ENCODE results near the gene MTM1. TPM values are rescaled to one million over a fixed set of nuclear protein-coding genes. Genes with fewer than 3 reads are reported as not detected.

The MTM1 gene
- polyA plus RNA-seq, 10 donors = 3.7 to 6.9 (median 5.1) TPM

DNA sequence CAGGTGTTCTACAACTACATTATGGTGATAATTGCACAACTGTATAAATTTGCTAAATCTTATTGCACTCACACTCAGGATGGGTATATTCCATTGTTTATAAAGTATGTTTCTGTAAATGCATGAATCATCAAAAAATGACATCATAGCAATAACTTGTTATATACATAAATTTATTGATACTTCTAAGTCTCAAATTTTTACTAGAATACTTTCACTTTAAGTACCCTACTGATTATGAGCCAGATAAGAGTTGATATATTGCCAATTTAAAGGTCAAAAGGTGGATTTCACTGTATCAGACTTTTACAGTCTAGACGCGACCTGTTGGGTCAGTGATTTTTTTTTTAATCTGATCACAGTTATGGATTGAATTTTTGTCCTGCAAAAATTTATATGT lies 87.4 kb downstream of the MTM1 start:
- no peak for DNase-seq

DNA sequence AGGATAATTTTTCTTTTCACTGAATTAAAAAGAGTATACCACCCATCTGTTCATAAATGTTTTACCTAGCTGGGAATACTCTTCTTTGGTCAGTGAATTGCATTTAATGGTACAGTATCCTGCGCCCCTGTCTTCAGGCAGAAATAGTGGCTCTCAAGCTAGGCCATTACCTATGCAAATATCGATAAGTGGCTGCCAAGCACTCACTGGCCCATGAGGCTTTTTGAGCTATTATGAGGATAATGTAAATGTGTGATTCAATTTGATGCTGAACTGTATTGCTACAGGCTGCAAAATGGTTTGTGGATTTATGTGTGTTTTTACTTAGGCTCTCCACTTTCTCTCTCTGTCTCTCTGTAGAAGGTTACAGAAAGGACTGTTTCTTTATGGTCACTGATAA lies 94.7 kb downstream of the MTM1 start:
- DNase-seq = no peak

DNA sequence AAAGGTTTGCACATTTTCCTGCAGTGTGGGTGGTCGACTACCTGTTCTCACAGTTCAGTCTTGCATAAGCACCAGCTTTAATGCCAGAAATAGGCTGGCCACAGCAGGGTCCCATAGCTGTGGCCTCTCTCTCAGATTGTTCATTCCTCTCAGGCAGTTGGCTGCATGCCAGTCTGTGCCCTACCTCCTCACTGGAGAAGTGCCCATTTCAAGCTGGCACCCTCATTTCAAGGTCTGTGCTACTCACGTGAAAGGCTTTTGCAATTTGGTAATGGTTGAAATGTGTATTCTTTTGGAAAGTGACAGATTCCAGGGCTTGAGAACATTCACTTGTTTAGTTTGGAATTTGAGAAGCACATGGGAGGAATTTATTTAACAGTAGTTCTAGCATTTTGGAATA lies 95.9 kb downstream of the MTM1 start:
- peak in 2 of 3 donors; percentile 4 to 5 for DNase-seq

DNA sequence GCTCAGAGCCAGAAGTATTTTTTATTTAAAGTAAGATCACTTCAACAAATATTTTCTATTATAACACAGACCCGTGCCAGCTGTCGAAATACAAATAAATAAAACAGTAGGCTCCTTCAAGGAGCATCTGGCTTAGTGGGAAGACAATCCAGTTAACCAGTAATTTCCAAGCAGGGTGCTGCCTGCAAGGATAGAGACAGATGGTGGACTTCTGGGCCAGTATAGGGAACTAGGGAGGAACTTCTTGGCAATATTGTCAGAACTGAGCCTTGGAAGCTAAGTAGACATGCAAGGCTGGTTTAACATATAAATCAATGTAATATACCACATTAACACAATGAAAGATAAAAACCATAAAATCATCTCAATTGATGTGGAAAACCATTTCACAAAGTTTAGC lies 107.8 kb downstream of the MTM1 start:
- DNase-seq = no peak

DNA sequence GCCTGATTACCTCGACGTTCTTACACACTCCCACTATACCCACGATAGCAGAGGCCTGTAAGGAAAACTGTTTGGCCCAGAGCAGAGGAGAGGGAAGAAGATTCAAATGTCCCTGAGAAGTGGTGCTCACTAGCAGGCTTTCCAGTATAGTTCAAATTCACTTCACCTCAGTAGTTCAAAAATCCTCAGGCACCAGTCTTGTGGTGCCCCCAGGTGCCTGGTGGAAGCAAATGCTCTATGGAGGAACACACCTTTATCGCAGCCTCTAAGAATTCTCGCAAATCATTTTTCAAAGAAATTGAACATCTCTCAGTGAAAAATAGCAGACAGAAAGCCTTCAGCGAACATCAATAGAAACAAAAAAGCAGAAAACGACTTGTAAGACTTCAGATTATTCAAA lies 112.6 kb downstream of the MTM1 start:
- no peak for DNase-seq

DNA sequence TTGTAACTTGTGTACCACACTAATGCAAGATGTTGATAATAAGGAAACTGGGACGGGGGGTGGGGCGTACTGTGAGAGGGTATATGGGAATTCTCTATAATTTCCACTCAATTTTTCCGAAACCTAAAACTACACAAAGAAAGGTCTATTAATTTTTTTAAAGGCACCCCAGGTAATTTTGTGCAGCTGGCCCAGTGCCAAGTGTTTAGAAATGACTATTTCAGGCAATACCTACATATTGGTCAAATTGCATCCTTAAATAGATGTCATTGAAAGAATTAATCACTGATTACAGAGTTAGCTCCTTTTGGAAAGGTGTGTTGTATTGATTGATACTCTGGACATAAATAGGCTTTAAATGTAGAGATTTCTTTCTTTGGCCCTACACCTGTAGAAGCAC lies 114.7 kb downstream of the MTM1 start:
- DNase-seq = no peak

DNA sequence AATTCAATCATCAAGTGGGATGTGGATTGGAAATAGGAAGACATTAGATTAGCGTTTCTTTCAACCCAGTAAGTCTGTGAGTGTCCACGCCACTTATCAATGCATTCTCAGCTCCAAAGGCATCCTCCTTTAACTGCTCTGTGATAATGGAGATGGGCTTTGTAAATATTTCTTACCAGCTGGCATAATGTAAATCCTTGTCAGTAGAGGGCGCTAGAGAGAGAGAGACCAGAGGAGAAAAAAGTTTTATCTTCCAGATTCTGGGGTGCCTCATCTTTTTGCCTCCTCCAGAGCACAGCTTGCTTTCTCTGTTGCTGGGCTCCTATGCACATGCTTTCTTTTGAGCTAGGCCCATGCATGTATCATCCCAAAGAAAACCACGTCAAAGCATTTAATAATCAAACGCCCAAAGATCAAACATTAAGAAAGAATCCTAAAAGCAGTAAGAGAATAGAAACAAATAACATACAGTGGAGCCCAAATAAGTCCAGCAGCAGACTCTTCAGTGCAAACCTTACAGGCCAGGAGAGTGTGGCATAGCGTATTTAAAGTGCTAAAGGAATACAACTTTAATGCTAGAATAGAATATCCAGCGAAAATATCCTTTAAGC lies 115.2 kb downstream of the MTM1 start:
- DNase-seq = no peak

DNA sequence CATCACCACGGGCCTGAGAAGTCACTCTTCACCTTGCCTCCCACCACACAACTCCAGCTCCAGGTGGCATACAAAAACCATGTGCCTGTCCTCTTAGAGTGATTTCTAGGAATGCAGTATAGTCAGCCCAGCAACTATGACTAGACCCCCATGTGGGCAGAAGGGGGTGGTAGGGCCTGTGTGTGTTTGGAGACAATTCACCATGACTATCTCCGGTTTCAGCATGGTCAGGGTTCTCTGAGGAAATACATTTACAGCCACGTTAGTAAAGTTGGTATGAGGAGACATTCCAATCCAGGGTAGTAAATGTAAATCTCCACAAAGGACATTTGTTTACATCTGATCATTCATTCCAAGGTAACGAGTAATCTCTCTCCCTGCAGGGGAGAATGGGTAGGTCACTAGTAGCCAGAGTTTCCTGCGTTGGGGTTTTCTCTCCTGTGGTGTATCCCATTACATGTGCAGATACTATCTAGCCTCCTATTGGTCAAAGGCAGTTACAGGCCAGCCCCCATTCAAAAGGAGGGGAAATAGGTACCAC lies 120.6 kb downstream of the MTM1 start:
- DNase-seq = peak in 1 of 3 donors; percentile 86

DNA sequence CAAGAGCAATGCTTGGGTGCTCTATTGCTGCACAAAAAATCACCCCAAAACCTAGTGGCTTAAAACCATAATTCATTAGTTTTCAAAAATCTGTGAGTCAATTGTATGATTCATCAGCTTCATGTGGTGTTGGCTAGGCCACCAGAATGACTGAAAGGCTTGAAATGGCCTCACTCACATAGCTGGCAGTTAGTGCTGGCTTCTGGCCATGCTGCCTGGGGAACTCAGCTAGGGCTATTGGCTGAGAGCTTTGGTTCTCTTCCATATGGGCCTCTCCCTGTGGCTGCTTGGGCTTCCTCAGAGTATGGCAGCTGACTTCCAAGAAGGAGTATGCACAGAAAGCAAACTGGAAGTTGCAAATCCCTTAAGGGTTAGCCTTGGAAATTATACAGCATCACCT lies 121.7 kb downstream of the MTM1 start:
- DNase-seq = peak in 1 of 3 donors; percentile 83

DNA sequence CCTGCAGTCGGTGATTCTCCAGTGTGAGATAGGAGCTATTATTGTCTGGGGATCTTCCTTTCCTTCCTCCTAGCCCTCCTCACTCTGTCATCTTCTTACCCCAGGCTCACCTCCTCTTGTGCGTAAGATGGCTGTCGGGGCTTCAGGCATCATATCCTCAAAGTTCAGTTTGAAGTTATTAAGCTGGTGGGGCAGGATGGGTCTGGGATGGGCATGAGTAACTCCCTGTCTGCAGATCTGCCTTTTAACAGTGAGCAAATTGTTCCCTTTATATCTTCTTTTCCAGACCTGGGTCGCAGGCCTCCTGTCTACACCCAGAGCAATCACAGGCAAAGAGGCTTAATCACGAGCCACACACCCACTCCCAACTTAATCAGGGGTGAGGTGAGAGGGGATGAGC lies 123.9 kb downstream of the MTM1 start:
- no peak for DNase-seq

DNA sequence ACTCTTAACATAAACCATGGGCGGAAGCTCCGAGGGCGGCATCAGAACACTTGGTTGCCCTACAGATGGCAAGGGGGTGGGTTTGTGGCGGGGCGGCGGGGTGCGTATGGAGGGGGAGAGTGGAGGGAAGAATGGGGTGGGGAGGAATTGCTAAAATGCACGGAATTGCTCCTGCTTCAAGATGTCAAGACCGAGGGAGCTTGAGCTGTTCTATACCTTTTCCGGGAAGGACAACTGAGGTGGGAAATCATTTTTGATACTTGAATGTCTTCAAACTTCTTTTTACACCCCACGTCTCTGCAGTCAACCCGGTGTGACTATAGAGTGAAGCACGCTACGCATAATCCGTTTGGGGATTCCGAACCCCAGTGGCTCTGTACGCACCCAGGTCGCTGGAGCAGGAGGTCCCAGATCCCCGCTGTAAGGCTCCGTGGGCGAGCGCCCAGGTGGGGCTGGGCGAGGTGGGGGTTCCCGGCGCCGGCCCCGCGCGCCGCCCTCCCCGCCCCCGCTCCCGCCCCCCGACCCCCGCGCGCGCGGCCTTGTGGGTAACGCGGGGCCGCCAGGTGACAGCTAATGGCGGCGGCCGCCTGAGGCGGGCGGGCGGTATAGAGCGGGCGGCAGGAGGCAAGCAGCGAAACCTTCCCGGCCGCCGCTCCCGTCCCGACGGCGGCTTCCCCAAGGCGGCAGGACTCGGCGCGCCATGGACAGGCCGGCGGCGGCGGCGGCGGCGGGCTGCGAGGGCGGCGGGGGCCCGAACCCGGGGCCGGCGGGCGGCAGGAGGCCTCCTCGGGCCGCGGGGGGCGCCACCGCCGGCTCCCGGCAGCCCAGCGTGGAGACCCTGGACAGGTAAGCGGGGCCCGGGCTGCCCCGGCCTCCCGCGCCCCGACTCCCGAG lies 124.7 kb downstream of the MTM1 start, which contains the start of gene MTMR1:
Gene MTMR1 (plus strand): TSS at position 566 of the 894 bp plus-strand sequence. CDS start 135 bp downstream, at position 701.
- peak in 2 of 3 donors; percentile 20 to 48 for DNase-seq

DNA sequence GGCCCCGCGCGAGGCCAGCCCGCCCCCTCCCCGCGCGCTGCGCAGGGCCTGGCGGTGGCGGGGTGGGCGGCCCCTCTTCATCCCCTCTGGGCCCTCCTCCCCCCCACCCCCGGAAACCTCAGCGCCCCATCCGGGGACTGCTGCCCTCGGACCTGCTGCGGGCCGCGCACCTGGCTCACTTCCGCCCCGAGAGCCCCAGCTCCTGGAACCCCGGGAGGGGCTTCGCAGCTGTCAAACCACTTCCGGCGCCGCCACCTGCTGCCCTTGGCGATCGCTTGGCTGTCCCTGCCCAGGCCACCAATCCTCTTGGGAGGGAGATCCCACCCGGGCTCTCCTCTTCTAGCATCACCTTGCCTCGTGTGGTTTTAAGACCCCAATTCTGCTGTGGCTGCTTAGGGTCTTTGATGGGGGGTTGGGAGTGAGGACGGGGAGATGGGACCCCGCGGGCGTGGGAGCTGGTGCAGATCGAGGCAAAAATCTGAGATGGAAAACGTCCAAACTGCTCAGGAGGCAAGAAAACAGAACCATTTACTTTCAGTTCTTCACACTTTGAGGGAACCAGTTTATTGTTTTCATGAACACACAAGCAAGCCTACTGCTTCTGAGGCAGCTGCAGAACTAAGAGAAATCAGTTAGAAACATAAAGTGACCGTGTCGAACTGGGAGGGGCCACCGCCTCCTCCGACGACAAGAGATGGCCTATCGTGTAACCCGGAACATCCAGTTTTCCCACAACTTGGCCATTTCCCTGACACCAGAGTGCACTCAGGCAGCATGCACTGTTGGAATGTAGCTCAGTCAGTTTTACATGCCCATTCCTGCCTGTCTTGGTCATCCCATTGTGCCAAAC lies 125.5 kb downstream of the MTM1 start:
- DNase-seq = peak; percentile 27 to 67 (median 47)

DNA sequence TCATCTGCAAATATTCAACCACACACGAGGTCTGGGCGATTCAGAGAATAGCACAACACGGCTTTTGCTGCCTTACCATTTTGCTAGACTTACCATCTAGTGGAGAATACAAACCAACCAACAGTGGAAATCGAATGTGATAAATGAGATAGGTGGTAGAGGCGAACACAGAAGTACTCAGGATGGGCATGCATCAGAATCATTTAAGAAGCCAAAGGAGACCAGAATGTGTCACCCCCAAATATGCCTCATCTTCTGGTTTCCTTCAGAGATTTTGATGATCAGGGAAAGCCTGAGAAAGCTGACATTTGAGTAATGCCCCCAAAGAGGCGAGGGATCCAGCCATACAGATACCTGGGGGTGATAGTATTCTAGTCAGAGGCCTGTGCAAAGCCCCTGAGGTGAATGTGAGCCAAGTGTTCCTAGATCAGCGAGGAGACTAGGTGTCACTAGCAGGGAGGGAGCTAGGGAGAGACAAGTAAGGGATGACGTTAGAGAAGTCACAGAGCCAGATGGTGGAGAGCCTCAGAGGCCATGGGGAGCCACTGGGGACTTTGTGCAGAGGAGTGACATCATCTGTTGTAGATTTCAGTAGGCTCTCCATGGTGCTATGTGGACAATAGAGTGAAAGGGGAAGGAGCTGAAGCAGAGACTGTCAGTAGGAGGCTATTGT lies 126.5 kb downstream of the MTM1 start:
- no peak for DNase-seq

DNA sequence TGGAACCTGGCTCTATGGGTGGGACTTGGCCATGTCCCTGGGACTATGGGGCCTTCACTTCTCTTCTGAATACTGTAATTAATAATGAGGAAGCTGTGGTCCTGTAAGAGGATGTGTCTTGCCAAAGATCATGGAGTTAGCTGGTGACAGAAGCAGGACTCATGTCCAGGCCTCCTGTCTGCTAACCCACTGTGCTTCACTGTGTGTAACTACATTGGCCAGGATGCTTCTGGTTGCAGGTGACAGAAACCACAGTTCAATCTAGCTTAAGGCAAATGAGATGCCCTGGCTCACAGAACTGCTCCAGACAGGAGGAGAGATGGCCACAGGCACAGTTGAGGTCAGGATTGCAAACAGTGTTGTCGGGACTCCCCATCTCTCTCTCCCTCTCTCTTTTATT lies 127.9 kb downstream of the MTM1 start:
- no peak for DNase-seq

DNA sequence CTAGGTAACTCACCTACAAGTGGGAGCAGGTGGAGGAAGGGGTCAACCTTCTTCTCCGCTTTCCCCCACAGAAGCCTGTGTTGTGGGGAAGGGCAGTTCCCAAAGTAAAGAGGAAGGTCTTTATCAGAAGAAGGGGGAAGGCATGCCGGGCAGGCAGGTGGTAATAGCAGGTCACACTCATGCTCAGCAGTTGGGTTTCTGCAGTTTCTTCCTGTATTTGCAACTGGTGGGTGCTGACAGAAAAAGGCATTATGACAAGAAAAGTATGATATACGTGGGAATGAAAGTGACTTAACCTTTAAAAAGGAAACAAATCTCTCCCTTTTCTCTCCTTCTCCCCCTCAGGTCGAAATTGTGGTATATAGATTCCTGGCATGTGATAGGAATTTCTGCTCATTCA lies 128.4 kb downstream of the MTM1 start:
- DNase-seq = no peak

DNA sequence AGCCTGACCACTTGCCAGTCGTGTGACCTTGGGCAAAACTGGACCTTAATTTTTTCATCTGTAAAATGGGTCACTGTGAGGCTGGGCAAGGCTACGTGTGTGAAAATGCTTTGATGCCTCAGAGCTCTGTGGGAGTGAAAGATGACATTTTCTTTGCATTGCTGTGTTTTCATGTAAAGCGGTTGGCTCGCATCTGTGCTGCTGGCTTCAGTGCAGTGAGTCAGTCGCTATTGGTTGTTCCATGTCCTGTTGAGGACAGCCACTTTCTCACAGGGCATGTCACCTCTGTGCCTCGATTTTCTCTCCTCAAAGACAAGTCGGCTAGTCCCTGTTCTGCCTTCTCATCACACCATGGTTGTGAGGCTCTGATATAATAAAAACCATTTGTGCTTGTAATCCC lies 129.2 kb downstream of the MTM1 start:
- no peak for DNase-seq

DNA sequence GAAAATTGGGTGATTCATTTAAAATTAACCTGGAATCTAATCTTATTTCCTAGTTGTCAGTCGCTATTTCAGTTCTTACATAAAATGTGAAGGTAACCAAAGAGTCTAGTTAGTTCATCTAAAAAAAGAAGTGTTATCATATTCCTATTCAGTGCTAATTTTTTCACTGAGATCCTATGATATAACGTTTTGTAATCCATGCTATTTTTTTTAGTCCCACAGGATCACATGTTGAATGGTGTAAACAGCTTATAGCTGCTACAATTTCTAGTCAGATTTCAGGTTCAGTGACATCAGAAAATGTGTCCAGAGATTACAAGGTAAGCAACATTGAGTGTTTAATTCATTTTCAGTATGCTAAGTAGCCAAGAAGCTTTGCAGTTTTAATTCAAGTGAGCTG lies 130.6 kb downstream of the MTM1 start:
- no peak for DNase-seq

DNA sequence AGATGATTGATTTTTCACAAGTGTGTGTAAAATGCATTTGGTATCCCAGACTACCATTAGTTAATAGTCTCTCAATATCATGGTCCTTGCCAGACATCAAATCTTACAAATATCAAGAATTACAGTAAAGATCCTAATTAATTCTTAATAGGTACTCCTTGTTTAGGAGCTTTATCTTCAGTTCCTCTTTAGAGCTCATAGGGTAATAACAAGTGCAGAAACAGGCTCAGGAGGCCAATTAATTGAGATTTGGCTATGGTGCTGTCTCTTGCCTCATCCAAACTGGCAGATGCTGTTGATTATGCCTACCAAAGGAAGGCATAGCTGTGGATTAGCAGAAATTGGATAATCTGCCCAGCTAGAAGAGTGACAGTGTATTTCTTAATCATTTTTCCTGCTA lies 131.7 kb downstream of the MTM1 start:
- no peak for DNase-seq

DNA sequence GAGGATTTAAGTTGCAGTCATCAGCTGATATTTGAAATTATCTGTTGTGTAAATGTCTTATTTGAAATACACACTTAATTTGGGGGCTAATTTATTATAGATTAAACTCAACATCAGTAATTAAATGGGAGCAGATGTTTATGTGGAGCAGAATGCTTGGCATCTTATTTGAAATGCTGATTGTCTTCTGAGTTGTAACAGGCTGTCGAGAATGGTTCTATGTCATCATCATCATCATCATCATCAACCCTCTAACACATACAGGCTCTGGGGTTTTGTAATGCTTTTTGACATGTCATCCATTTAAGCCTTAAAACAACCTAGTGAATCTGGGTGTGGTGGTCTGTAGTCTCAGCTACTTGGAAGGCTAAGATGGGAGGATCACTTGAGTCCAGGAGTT lies 133.0 kb downstream of the MTM1 start:
- no peak for DNase-seq

DNA sequence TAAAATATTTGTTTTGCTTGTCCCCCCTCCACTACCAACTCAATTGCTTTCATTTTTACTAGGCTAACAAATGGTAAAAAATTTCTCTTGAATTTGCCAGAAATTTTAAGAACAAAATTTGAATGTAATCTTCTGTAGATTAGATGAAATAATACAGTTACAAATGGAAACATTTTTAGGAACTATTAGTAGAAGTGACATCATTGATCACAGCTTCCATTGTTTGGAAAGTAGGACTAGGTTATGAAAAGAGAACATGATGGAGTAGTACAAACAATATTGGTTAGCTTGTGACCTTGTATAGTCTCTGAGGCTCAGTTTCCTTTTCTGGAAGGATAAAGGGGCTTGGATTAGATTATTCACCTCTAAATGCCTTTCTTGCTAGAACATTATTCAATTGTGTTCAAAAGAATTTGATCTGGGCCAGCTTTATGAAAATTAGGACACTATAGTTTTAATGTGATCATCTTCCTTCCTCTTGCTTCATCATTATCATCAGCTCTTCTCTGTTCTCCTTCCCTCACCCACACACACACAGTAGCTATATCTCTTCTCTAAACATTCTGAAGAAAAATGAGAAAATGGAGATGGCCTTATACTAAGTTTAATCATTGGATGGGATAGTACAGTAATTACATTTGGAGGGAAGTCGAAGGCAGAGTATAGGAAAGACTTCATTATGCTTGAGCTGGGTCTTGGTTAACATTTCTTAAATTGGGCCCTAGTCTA lies 134.7 kb downstream of the MTM1 start:
- DNase-seq = no peak

DNA sequence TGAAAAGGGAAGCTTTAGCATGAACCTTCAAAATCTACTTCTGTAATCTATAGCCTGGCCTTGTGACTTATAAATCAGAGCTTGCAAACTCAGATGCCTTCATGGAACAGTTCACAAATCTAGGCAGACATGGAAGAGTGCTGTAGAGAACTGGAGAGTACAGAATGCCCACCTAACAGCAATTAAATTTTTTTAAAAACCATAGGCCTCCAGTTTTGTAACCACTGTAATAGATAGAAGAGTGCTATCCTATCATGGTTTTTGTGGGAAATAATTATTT lies 135.2 kb downstream of the MTM1 start:
- no peak for DNase-seq
